ENCODE results near the gene NOCT. TPM values are rescaled to one million over a fixed set of nuclear protein-coding genes. Genes with fewer than 3 reads are reported as not detected.

Gene NOCT
- total RNA-seq, 2 donors from 2014 or later, result 9.6 to 10.9 TPM

- TF ChIP-seq, protein P1, sequence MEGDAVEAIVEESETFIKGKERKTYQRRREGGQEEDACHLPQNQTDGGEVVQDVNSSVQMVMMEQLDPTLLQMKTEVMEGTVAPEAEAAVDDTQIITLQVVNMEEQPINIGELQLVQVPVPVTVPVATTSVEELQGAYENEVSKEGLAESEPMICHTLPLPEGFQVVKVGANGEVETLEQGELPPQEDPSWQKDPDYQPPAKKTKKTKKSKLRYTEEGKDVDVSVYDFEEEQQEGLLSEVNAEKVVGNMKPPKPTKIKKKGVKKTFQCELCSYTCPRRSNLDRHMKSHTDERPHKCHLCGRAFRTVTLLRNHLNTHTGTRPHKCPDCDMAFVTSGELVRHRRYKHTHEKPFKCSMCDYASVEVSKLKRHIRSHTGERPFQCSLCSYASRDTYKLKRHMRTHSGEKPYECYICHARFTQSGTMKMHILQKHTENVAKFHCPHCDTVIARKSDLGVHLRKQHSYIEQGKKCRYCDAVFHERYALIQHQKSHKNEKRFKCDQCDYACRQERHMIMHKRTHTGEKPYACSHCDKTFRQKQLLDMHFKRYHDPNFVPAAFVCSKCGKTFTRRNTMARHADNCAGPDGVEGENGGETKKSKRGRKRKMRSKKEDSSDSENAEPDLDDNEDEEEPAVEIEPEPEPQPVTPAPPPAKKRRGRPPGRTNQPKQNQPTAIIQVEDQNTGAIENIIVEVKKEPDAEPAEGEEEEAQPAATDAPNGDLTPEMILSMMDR (IDR thresholded peaks at IDR 0.05), result no peak
- no peak for ATAC-seq (ENCODE audit: insufficient number of reproducible peaks, low FRiP score, low read depth)
- Histone ChIP-seq H3K4me1 (ENCODE audit: control insufficient read depth in 1 of 2, low read depth in 2 of 2) (peaks cover 0 to 20% of the 10 kb centered on the region in 2 donors), H3K4me3 (no peak overlapping the region), H3K27me3 (replicated peaks; ENCODE audit: insufficient read depth) (no peaks in the 10 kb centered on the region), H3K36me3 (peaks cover 28% of the 10 kb centered on the region), H3K9me3 (no peaks in the 10 kb centered on the region), H3K27ac (no peak overlapping the region)
- DNase-seq (ENCODE audit: low spot score), result no peak
Observed at GRCh38 chr4:139060591-139060990, 45.0 kb downstream of the NOCT start.

GRCh38 chr4:139076016-139076744 is 60.6 kb downstream of the NOCT start:
- peaks cover 8% of the 10 kb centered on the region for H3K36me3 ChIP-seq
- no peak overlapping the region for H3K27ac ChIP-seq
- no peak overlapping the region for H3K4me3 ChIP-seq
- H3K9me3 ChIP-seq, result no peaks in the 10 kb centered on the region
- DNase-seq (ENCODE audit: low spot score) (no peak), ATAC-seq (ENCODE audit: insufficient number of reproducible peaks, low FRiP score, low read depth) (no peak)
- peaks cover 19 to 38% of the 10 kb centered on the region in 2 donors for H3K4me1 ChIP-seq (ENCODE audit: control insufficient read depth in 1 of 2, low read depth in 2 of 2)
- H3K27me3 ChIP-seq (replicated peaks; ENCODE audit: insufficient read depth), result no peaks in the 10 kb centered on the region
- TF ChIP-seq, protein P1 (IDR thresholded peaks at IDR 0.05), result no peak

GRCh38 chr4:139077567-139078355 is 62.2 kb downstream of the NOCT start:
- ATAC-seq (ENCODE audit: insufficient number of reproducible peaks, low FRiP score, low read depth) (no peak), DNase-seq (ENCODE audit: low spot score) (no peak)
- H3K4me1 ChIP-seq (ENCODE audit: control insufficient read depth in 1 of 2, low read depth in 2 of 2), result peaks cover 29 to 50% of the 10 kb centered on the region in 2 donors
- TF ChIP-seq, protein P1 (IDR thresholded peaks at IDR 0.05), result no peak
- H3K4me3 ChIP-seq, result no peak overlapping the region
- H3K9me3 ChIP-seq, result no peaks in the 10 kb centered on the region
- H3K27me3 ChIP-seq (replicated peaks; ENCODE audit: insufficient read depth), result no peaks in the 10 kb centered on the region
- H3K36me3 ChIP-seq, result no peaks in the 10 kb centered on the region
- H3K27ac ChIP-seq, result peak overlapping the region in 1 of 2 donors; percentile 4

DNA sequence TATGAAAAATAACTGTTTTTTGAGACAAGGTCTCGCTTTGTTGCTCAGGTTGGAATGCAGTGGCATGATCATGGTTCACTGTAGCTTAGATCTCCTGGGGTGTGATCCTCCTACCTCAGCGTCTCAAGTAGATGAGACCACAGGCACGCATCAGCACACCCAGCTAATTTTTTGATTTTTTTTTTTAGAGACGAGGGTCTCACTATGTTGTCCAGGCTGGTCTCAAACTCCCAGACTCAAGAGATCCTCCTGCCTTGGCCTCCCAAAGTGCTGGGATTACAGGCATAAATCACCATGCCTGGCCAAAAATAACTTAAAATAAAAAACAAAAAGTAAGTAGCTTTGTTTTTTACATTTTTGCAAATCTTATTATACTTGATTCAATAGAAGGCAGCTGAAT is 63.3 kb downstream of the NOCT start:
- peak overlapping the region in 1 of 2 donors; percentile 20 for H3K27ac ChIP-seq
- no peaks in the 10 kb centered on the region for H3K9me3 ChIP-seq
- TF ChIP-seq, protein P1 (IDR thresholded peaks at IDR 0.05), result no peak
- ATAC-seq (ENCODE audit: insufficient number of reproducible peaks, low FRiP score, low read depth) (no peak), DNase-seq (ENCODE audit: low spot score) (no peak)
- H3K4me1 ChIP-seq (ENCODE audit: control insufficient read depth in 1 of 2, low read depth in 2 of 2), result peaks cover 29 to 50% of the 10 kb centered on the region in 2 donors
- no peak overlapping the region for H3K4me3 ChIP-seq
- no peaks in the 10 kb centered on the region for H3K27me3 ChIP-seq (replicated peaks; ENCODE audit: insufficient read depth)
- H3K36me3 ChIP-seq, result no peaks in the 10 kb centered on the region

Measured in thoracic aorta (tissue), 2 donors.